ENCODE results near the gene GCN1.
"Not testable (repeated sequence)": the region's sequence is repeated elsewhere in the genome, so short reads cannot be mapped to it uniquely, and the experiment has no call there.

The GCN1 gene

DNA sequence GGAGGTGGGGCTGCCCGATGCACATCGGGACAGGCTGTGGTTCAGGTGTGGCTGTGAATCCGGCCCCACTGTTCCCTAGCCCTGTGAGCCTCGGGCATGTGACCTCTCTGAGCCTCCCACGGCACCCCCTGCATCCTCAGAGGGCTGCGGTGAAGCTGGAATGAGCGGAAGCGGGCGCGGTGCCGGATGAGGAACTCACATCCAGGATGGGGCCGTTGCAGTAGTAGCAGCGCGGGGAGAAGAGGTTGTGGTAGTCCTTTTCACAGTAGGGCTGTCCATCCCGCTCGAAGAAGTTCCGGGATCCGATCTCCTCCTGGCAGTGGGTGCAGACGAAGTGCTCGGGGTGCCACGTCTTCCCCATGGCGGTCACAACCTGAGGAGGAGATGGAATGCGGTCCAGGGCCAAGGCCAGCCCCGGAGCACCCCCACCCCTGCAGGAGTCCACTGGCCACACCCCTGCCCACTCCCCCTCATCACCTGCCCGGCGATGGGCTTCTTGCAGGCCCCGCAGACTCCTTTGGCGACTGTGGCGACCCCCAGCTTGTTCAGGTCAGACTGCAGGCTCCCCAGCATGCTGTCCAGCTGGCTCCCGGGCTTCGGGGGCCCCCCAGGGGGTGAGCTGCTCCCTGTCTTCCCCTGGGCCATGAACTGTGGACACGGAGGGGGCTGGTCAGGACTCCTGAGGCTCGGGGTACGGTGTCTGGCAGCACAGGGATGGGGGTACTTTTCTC, 20.3 kb upstream of the GCN1 start:
- DNase-seq (ENCODE audit: low spot score): peak; percentile 63

DNA sequence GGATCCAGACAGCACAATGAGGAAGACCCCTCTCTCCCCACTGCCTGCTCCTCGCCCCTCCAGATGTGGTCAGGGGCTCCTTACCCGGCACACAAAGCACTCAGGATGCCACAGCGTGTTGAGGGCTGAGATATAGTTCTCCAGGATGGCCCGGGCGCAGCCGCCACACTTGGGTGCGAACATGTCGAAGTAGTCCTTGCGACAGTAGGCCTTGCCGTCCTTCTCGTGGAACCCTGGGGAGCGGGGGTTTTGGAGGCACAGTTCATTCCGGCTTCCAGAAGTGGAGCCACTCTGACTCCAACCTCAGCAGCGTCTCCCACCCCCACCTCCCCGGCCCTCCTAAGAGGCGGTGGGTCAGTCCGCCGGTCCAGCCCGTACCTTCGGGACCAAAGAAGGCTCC, 19.2 kb upstream of the GCN1 start:
- no peak for DNase-seq (ENCODE audit: low spot score)

DNA sequence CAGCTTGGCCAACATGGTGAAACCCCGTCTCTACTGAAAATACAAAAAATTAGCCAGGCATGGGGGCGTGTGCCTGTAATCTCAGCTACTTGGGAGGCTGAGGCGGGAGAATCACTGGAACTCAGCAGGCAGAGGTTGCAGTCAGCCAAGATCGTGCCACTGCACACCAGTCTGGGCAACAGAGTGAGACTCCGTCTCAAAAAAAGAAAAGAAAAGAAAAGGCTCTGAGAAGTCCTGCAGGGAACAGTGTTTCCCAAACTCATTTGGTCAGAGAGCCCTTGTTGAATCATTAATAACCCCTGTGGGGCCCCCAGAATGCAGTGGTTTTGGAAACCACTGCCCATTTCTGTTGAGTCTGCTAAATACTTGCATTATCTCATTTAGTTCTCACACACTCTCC, 18.7 kb upstream of the GCN1 start:
- DNase-seq (ENCODE audit: low spot score): not testable (repeated sequence)

DNA sequence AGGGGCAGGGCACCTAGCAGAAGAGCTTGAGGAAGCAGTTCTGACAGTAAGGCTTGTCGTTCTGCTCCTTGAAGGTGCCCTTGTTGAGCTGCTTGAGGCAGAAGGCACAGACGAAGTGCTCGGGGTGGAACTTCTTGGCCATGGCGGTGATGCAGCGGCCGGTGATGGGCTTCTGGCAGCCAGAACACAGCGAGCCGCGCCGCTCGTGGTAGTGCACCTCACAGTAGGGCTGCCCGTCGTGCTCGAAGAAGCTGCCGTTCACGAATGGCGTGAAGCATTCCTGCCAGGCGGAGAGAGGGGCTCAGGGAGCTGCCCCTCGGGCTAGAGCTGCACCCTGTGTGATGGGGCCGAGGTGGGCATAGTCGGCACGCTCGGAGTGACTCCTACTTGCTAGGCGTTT, 17.8 kb upstream of the GCN1 start:
- DNase-seq (ENCODE audit: low spot score): no peak

DNA sequence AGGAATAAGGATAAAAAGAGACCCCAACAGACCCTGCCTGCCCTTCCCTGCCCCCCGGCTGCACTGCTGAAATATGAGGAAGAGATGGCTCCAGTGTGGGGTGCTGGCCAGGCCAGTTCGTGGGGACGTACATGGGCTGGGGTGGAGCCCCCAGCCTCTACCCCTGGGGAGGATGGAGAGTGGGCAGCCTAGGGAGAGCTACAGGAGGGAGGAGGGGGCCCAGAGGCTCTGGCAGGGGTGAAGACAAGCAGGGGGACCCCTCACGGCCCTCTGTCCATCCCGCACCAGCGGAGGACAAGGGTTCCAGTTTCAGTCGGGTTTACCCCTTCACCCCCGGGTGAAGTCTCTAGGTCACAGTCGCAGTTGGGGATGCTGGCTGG, 17.4 kb upstream of the GCN1 start:
- DNase-seq (ENCODE audit: low spot score): no peak

DNA sequence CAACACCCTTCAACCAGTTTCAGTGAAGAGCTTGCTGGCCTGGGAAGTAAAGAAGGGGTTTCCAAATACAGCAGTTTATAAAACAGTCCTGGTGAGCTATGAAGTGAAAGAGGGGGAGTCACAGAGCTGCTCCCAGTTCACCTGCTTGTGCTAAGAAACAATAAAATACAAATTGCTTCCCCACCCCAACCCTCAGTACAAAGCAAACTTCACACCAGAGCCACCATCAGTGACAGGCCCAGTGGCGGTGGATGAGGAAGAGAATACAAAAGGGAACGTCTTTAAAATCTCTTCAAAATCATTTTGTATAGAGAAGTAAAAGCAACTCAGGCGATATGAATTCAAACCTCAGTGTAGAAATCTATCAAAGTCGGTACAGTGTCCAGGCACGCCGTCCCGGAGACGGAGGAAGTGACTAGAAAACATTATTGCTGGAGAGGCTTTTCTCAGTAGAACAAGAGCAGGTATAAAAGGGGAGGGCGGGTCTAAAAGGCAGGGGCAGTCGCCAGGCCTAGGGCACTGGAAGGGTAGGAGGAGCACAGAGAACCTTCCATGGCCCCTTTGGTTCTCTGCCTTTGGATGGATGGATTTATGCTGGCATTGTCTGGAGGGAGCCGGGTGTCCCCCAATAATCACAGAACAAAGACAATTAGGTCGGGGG, 16.9 kb upstream of the GCN1 start:
- DNase-seq (ENCODE audit: low spot score): no peak

DNA sequence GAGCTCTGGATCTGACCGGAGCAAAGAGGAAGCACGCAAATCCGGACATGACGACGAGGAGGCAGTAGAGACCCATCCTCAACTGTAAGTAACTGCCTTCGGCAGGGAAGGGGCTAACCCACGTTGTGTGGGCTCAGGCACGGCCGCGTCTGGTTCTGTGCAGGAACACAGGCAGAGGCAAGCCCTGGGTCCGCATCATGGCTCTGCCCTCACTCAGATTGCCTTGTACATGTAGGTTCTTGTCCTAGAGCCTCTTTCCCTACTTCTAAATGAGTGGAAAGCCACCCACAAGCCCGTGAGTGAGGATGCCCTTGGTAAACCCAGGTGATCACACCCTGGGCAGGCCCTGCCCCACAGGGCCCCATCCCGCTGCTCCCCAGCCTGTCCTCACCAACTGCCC, 15.3 kb upstream of the GCN1 start:
- no peak for DNase-seq (ENCODE audit: low spot score)

DNA sequence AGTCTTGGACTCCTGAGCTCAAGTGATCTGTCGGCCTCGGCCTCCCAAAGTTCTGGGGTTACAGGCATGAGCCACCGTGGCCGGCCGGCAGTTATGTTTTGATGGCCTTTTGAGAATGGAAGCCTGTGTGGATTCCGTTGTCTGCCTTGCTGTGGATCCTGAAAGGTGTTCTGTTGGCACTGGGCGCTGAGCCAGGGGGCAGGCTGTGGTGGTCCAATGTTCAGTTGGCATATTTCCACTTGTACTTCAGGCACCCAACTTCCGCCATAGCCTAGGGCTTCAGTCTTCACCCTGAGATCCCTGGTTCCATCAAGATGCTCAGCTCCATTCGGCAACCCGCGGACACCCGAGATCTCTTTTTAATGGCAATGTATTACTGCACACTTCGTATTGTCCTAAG, 12.7 kb upstream of the GCN1 start:
- DNase-seq (ENCODE audit: low spot score): no peak

DNA sequence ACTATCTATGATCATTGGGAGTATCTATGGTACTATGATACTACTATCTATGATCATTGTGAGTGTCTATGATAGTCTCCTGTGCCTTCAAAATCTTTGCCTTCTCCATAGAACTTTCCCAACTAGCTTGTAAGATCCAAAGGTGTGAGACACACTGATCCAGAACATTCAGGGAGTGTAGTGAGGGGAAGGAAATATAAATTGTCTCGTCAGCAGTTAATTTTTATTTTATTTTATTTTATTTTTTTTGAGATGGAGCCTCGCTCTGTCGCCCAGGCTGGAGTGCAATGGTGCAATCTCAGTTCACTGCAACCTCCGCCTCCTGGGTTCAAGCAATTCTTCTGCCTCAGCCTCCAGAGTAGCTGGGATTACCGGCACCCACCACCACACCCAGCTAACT, 12.3 kb upstream of the GCN1 start:
- DNase-seq (ENCODE audit: low spot score): not testable (repeated sequence)

DNA sequence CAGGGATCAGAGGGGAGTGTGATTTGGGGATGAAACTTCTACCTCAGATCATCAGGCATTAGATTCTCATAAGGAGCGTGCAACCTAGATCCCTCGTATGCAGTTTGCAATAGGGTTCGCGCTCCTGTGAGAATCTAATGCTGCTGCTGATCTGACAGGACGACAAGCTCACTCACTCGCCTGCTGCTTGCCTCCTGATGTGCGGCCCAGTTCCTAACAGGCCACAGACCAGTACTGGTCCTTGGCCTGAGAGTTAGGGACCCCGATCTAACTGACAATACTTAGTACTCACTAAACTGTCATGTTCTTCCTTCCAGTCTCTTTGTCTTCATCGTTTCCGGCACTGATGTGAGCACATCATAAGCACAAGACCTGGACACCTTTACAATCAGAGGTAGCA, 11.7 kb upstream of the GCN1 start:
- no peak for DNase-seq (ENCODE audit: low spot score)

DNA sequence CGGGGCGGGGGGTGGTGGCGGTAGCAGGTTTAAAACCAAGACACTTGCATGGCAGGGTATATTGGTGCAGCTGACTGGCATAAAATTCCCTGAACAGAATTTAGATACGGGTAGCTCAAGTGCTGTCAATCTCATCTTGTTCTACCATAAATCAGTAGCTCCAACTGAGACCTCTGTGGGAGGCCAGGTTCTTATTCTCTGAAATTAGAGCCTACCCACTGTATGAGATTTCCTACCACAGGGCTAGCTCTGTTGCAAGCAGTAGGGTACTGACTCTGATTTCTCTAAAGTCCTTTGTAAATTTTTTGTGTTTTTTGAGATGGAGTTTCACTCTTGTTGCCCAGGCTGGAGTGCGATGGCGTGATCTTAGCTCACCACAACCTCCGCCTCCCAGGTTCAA, 9.7 kb upstream of the GCN1 start:
- DNase-seq (ENCODE audit: low spot score): no peak

DNA sequence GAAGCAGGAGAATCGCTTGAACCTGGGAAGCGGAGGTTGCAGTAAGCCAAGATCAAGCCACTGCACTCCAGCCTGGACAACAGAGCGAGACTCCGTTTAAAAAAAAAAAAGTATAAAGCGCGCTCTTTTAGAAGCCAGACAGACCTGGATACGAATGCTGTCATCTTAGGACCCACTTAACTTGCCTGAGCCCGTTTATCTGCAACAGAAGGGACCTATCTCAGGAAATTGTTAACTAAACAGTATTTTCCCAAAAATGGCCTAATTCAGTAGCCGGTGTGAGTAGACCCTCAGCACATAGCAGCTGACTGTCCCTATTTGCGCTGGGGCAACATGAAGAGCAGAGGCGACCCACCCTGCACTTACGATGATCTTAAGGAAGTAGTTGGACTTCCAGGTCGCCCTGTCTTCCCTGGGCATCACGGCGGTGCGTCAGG, 5.9 kb upstream of the GCN1 start:
- no peak for DNase-seq (ENCODE audit: low spot score)

DNA sequence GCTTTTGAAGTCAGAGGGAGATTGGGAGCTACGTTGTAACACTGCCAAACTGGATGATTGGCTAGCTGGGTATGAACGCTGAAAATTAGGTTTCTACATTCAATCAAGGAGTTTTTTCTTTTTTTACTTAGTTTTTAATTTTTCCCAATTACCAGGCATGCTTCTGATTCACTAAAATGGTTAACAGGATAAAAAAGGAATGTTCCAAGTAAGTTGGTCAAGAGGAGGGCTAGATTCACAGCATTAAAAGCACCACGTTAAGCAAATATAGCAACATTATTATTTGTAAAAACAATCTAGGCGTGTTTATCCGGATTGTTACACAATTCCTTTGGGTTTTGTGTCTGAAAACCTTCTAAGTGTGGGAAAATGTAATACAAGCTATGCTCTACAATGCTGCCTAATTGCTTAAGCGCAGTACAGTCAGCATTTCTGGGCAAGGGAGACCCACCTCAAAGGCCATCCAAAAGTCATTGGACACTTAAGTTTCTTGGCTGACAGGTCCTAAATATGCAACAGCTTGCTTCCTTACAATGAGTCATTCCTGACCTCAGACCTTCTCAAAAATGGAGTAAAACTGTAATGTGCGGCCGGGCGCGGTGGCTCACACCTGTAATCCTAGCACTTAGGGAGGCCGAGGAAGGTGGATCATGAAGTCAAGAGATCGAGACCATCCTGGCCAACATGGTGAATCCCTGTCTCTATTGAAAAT, 5.2 kb upstream of the GCN1 start:
- no peak for DNase-seq (ENCODE audit: low spot score)

DNA sequence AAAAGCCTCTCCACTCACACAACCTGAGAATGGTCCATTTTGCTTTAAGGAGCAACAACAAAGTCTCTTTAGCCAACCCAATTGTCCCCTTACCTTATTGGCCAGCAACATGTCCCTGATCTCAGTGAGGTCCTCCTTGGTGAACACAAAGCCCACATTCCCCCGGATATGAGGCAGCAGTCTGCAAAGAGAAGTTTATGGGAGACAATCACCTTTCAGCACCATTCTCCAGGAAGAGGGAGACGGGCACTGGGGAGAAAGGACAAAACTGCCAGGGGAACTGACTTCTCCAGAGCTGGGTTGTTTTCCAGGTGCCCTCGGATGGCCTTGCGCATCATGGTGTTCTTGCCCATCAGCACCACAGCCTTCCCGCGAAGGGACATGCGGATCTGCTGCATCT, 4.5 kb upstream of the GCN1 start:
- DNase-seq (ENCODE audit: low spot score): no peak

DNA sequence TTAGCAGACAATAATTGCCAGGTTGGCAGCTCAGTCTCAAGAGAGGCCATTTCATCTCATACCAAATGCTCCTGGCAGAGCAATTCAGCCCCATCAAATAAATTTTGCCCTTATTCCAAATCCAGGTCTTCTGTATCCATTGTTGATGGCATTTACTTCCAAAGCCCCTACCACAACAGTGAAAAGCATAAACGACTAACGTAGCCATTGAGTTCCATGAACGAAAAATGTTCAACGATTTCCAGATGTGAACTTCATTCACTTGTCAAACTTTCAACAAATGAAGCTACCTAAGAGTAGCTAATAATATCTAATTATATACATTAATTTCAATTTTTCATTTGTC, 3.0 kb upstream of the GCN1 start:
- no peak for DNase-seq (ENCODE audit: low spot score)

DNA sequence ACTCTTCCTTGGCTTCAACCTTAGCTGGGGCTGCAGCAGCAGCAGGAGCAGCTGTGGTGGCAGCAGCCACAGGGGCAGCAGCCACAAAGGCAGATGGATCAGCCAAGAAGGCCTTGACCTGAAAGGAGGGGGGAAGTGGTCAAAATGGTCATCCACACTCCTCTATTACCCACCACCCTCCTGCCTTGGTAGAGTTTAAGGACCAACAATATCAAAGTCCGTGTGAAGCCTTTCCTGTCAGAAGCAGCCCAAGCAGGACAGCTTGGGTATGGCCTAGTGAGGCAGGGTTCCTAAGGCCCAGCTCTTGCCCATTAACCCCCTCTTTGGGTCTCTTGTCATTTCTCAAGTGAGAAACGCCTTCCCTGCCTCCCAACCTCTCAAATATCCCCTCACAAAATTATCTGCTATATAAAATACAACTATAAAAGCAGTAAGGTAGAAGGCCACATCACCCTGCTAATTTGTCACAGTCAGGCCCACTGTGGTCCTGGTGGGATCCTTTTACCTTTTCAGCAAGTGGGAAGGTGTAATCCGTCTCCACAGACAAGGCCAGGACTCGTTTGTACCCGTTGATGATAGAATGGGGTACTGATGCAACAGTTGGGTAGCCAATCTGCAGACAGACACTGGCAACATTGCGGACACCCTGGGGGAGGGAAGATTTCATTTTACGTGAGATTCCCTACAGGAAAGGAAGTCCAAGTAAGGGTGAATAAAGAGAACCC, 2.5 kb upstream of the GCN1 start:
- DNase-seq (ENCODE audit: low spot score): not testable (repeated sequence)

DNA sequence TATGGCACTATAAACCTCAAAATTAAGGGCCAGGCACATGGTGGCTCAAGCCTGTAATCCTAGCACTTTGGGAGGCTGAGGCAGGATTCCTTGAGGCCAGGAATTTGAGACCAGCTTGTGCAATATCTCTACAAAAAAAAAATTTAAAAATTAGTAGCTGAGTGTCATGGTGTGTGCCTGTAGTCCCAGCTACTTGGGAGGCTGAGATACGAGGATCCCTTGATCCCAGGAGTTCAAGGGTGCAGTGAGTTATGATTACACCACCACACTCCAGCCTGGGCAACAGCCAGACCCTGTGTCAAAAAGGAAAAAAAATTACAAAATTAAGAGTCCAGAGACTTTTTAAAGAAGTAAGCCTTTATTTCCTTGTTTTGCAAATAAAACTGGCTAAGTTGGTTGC, 1.8 kb upstream of the GCN1 start:
- DNase-seq (ENCODE audit: low spot score): no peak

DNA sequence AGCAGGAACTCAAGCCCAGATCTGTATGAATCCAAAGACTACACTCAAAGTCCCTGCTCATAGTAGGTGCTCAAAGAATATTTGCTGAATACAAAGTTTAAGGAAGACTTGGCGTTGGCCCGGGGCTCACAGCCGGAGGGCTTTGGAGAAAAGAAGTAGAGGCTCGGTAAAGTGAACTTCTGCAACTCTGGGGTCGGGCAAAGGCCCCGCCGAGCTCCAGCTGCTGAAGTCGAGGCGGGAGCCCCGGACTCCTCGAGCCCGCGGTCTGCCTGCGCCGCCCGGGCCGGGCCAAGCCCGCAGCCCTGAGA, 335 bp downstream of the GCN1 start:
- no peak for DNase-seq (ENCODE audit: low spot score)

DNA sequence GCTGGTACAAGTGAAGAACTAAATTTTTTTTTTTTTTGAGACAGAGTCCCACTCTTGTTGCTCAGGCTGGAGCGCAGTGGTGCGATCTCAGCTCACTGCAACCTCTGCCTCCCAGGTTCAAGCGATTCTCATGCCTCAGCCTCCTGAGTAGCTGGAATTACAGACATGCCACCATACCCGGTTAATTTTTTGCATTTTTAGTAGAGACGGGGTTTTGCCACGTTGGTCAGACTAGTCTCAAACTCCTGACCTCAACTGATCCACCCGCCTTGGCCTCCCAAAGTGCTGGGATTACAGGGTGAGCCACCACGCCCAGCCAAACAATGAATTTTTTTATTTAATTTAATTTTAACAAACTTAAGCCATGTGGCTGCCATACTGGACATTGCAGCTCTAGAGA, 1.2 kb downstream of the GCN1 start:
- DNase-seq (ENCODE audit: low spot score): not testable (repeated sequence)

DNA sequence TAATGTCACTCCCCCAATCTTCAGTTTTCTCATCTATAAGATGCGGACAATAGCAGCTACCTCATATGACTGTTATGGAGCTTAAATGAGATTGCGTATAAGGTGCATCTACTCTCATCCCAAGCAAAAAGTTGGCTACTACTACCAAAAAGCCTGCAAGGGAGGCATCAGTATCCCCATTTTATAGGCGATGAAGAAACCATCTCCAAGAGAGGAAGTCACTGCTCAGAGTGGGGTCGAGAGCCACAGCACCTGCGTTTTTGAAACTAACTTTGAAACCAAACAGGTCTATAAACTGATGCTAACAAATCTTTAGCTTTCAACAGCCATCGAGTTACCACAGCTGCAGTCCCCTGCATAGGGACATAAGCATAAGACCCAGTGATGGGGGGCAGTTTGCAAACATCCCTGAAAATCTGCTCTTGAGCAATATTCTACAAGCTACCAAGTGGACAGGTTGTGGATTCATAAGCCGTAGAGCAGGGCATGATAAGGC, 3.5 kb downstream of the GCN1 start:
- DNase-seq (ENCODE audit: low spot score): no peak

DNA sequence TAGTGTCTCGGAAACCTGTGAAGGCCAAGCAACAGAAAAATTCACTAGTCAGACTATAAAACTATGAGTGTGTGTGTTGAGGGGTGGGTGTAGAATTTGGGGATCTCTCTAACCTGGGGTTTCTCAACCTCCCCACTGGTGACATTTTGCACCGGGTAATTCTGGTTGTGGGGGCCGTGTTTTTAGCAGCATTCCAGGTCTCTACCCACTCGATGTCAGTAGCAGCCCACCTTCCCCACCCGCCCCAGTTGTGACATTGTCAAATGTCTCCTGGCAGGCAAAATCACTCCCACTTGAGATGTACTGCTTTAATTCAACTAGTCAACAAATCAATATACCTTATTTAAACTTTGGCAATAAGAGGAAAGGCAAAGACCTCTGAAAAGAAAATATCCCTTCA, 4.1 kb downstream of the GCN1 start:
- DNase-seq (ENCODE audit: low spot score): no peak

DNA sequence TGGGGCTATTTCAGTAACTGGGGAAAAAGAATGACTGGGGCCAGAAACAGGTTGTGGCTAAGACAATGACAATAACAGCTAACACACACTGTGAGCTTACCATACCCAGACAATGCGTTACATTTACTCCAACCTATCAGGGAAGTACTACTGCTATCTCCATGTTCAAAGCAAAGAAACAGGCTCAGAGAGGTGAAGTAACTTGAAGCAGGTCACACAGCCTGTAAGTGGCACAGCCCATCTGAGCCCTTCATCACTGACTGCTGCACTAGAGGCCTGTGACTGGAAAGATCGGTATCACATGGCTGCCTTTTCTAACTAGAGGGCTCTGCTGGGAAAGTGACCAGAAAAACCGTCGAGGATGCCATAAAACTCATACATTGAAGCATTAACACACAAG, 7.9 kb downstream of the GCN1 start:
- no peak for DNase-seq (ENCODE audit: low spot score)

DNA sequence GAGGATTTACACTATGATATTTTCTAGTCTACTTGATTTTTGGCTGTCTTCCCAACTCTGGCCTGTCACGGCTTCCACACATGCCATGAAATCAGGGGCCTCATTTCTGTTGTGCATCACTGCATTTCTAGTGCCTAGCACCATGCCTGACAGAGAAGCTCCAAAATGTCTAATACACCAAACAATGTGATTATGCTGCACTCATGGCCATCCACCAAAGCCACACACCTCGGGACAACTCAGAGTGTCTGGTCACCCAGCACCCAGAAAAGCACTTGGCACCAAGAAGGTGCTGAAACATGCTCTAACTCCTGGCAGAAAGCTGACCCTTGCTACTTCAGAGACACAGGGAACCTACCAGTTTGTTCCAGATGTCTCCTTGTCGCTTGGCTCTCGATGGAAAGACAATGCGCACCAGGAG, 11.3 kb downstream of the GCN1 start:
- DNase-seq (ENCODE audit: low spot score): no peak

Data from SW480 (cell line).